Panc1 (cell line): Measurements from ENCODE around the gene NALCN. TPM values are rescaled to one million over a fixed set of nuclear protein-coding genes. Genes with fewer than 3 reads are reported as not detected.

Source experiments
- ATAC-seq: fragments of 200-7000 bp; cut with Tn5 transposase; 2 replicates; pipeline ENCODE4 v1.9.1; 2020; ENCODE audit warnings: mild to moderate bottlenecking, moderate library complexity
- BruUV-seq: library from RNA; stranded (reverse); fragments of 400-500 nt; replicated peaks from 2 replicates; lab custom pipeline; 2021; lab: Mats Ljungman, UMichigan
- CTCF ChIA-PET: fragments of 300-600 bp; sonication (Branson Sonifier 250); formaldehyde crosslinking; loops from one replicate; lab custom pipeline; 2022; ENCODE audit warnings: antibody characterized with exemption; lab: Charles Lee
- POLR2A ChIA-PET: fragments of 300-600 bp; sonication (Branson Sonifier 250); formaldehyde crosslinking; loops from one replicate; lab custom pipeline; 2022; ENCODE audit warnings: antibody characterized with exemption; lab: Charles Lee
- DNase-seq: peaks from one replicate; pipeline ENCODE4 v3.0.0-alpha.2; 2010; ENCODE audit warnings: low read depth, low spot score
- H3K27ac ChIP-seq: 2 replicates; pipeline ENCODE4 v1.5.1; 2011; ENCODE audit warnings: mild to moderate bottlenecking, low read length, inconsistent platforms
- H3K27me3 ChIP-seq: fragments of 200-500 bp; sonication (Bioruptor generic); 2 replicates; pipeline ENCODE4 v1.6.0; 2014; ENCODE audit warnings: low read length, inconsistent platforms; ENCODE audit not compliant: control insufficient read depth, insufficient read depth
- H3K36me3 ChIP-seq: fragments of 200-500 bp; sonication (Bioruptor generic); 2 replicates; pipeline ENCODE4 v1.5.1; 2014; ENCODE audit warnings: inconsistent platforms, mild to moderate bottlenecking, low read length, moderate library complexity; ENCODE audit not compliant: control insufficient read depth, insufficient read depth
- H3K4me1 ChIP-seq: 2 replicates; pipeline ENCODE4 v1.5.1; 2011; ENCODE audit warnings: inconsistent platforms, mild to moderate bottlenecking, low read length, moderate library complexity; ENCODE audit not compliant: control insufficient read depth, insufficient read depth
- H3K4me3 ChIP-seq, 2 experiments: 2 replicates each; pipeline ENCODE4 v1.5.1; 2011 to 2012; ENCODE audit warnings: low read depth in 2 of 2, low read length in 2 of 2, mild to moderate bottlenecking in 2 of 2, inconsistent platforms in 1 of 2, moderate library complexity in 1 of 2
- H3K9me3 ChIP-seq: fragments of 200-500 bp; sonication (Bioruptor generic); 2 replicates; pipeline ENCODE4 v1.5.1; 2014; ENCODE audit warnings: low read depth, mild to moderate bottlenecking, inconsistent platforms, low read length, moderate library complexity; ENCODE audit not compliant: control insufficient read depth, insufficient read depth
- CTCF ChIP-seq: fragments of 450-650 bp; IDR thresholded peaks from 2 replicates; pipeline ENCODE4 v1.5.1; 2017; ENCODE audit warnings: mild to moderate bottlenecking
- POLR2AphosphoS5 ChIP-seq: IDR thresholded peaks from 2 replicates; pipeline ENCODE4 v1.6.1; 2012; ENCODE audit warnings: mild to moderate bottlenecking, low read depth, low read length, moderate library complexity
- SIN3A ChIP-seq: IDR thresholded peaks from 2 replicates; pipeline ENCODE4 v1.6.1; 2012; ENCODE audit warnings: low read depth, mild to moderate bottlenecking, low read length, moderate library complexity, borderline replicate concordance; ENCODE audit not compliant: insufficient read depth
- in situ Hi-C: cut with HindIII; loops from 2 replicates; pipeline ENCODE4 v1.10.0; 2016; ENCODE audit warnings: low sequenced_read_pairs, low pct_unique_long_range_greater_than_20kb
- intact Hi-C: fragments of 100-400 bp; cut with micrococcal nuclease; formaldehyde crosslinking; loops from one replicate; pipeline ENCODE4 v1.10.0; 2022; ENCODE audit not compliant: unreplicated experiment
- total RNA-seq: library from RNA; stranded (reverse); gene quantifications from one replicate; pipeline ENCODE4 v1.2.1, GENCODE V29; 2021; ENCODE audit not compliant: unreplicated experiment
- TF ChIP-seq, protein P1 (sequence below), 2 experiments: IDR thresholded peaks; 2 replicates each; pipeline ENCODE4 v1.6.1; 2011 to 2012; ENCODE audit warnings: low read depth in 2 of 2, control low read depth in 1 of 2, low read length in 1 of 2, mild to moderate bottlenecking in 1 of 2, moderate library complexity in 1 of 2; ENCODE audit not compliant: insufficient read depth in 1 of 2

NALCN gene
- total RNA-seq, 1 experiment from 2014 or later = 10.9 TPM

DNA sequence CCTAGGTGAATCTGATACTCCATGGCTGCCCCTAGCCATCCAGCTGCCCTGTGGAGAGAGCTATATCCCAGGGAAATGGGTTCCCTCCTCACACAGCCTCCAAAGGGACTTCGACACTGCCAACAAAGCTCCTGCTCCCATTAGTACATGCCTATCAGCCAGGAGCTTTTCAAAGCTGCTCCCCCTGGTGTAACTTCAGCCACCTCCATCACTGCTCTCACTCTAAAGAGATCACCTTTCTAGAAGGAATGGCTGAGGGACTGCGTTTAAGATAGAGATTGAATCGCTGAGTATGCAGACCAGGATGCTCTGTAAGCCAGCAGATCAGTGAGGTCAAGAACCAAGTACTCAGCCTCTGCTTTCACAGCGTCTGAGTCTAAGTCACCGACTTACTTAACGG is 213.7 kb downstream of the NALCN start:
- POLR2A ChIA-PET = no interaction called here
- ATAC-seq = no peak

GRCh38 chr13:101190976-101191375 is 225.3 kb downstream of the NALCN start:
- in situ Hi-C loops = no loop called here
- no TSS peak for BruUV-seq
- POLR2A ChIA-PET = no interaction called here

More for the DNA sequence above, 213.7 kb downstream of the NALCN start:
- no peaks in the 10 kb centered on the region for H3K36me3 ChIP-seq
- H3K9me3 ChIP-seq = no peaks in the 10 kb centered on the region
- no peaks in the 10 kb centered on the region for H3K4me1 ChIP-seq
- TF ChIP-seq, protein P1, sequence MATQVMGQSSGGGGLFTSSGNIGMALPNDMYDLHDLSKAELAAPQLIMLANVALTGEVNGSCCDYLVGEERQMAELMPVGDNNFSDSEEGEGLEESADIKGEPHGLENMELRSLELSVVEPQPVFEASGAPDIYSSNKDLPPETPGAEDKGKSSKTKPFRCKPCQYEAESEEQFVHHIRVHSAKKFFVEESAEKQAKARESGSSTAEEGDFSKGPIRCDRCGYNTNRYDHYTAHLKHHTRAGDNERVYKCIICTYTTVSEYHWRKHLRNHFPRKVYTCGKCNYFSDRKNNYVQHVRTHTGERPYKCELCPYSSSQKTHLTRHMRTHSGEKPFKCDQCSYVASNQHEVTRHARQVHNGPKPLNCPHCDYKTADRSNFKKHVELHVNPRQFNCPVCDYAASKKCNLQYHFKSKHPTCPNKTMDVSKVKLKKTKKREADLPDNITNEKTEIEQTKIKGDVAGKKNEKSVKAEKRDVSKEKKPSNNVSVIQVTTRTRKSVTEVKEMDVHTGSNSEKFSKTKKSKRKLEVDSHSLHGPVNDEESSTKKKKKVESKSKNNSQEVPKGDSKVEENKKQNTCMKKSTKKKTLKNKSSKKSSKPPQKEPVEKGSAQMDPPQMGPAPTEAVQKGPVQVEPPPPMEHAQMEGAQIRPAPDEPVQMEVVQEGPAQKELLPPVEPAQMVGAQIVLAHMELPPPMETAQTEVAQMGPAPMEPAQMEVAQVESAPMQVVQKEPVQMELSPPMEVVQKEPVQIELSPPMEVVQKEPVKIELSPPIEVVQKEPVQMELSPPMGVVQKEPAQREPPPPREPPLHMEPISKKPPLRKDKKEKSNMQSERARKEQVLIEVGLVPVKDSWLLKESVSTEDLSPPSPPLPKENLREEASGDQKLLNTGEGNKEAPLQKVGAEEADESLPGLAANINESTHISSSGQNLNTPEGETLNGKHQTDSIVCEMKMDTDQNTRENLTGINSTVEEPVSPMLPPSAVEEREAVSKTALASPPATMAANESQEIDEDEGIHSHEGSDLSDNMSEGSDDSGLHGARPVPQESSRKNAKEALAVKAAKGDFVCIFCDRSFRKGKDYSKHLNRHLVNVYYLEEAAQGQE (IDR thresholded peaks at IDR 0.05; ENCODE audit: insufficient read depth in 1 of 2, low read depth in 2 of 2, low read length in 1 of 2) = no peak
- 0 out of 2 replicates have a peak, but pooled peaks have one; percentile 10 for TF ChIP-seq CTCF
- in situ Hi-C loops (no loop called here), intact Hi-C loops (no loop called here)
- no TSS peak for BruUV-seq
- no peak overlapping the region for H3K4me3 ChIP-seq
- DNase-seq = no peak
- CTCF ChIA-PET = no interaction called here
- no peak overlapping the region for H3K27ac ChIP-seq
- H3K27me3 ChIP-seq = no peaks in the 10 kb centered on the region

More at GRCh38 chr13:101190976-101191375, 225.3 kb downstream of the NALCN start:
- Histone ChIP-seq H3K4me3 (no peak overlapping the region), H3K4me1 (no peaks in the 10 kb centered on the region), H3K27ac (no peak overlapping the region), H3K36me3 (no peaks in the 10 kb centered on the region), H3K27me3 (no peaks in the 10 kb centered on the region), H3K9me3 (no peaks in the 10 kb centered on the region)
- no peak for TF ChIP-seq SIN3A
- no peak for TF ChIP-seq CTCF
- TF ChIP-seq POLR2AphosphoS5 = no peak
- ATAC-seq = no peak
- DNase-seq = no peak
- intact Hi-C loops = no loop called here
- CTCF ChIA-PET = no interaction called here
